NB4 (cell line): Measurements from ENCODE around the gene LEFTY1.

Experiments used
- CTCF ChIP-seq: IDR thresholded peaks from one replicate; pipeline ENCODE4 v1.5.1; 2012; ENCODE audit warnings: low read depth, low read length
- MYC ChIP-seq: IDR thresholded peaks from 2 replicates; pipeline ENCODE4 v1.6.1; 2011; ENCODE audit warnings: low read depth, low read length
- POLR2A ChIP-seq: IDR thresholded peaks from 2 replicates; pipeline ENCODE4 v1.6.1; 2011; ENCODE audit warnings: mild to moderate bottlenecking; ENCODE audit not compliant: insufficient read length; ENCODE audit errors: extremely low read depth

DNA sequence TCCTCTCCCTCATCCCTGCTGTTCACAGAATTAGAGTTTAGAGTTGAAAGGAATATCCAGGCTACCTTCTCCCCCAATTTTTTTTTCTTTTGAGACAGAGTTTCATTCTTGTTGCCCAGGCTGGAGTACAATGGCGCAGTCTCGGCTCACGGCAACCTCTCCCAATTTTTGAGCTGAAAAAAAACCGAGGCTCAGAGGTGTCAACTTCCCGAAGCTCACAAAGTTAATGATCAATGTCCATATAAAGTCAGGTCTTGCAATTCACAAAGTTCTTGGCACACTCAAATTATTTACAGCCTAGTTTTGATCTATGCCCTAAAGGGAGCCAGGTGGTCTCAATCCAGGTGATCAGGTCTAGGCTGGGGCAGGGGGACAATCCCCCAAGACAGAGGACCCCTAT is 797 bp upstream of the LEFTY1 start:
- no peak for TF ChIP-seq CTCF
- no peak for TF ChIP-seq MYC
- TF ChIP-seq POLR2A, result no peak
